ENCODE data around the gene CDC14A. TPM values are rescaled to one million over a fixed set of nuclear protein-coding genes. Genes with fewer than 3 reads are reported as not detected.

CDC14A gene
- total RNA-seq, 2 experiments from 2014 or later: 4.9 to 7.2 TPM

DNA sequence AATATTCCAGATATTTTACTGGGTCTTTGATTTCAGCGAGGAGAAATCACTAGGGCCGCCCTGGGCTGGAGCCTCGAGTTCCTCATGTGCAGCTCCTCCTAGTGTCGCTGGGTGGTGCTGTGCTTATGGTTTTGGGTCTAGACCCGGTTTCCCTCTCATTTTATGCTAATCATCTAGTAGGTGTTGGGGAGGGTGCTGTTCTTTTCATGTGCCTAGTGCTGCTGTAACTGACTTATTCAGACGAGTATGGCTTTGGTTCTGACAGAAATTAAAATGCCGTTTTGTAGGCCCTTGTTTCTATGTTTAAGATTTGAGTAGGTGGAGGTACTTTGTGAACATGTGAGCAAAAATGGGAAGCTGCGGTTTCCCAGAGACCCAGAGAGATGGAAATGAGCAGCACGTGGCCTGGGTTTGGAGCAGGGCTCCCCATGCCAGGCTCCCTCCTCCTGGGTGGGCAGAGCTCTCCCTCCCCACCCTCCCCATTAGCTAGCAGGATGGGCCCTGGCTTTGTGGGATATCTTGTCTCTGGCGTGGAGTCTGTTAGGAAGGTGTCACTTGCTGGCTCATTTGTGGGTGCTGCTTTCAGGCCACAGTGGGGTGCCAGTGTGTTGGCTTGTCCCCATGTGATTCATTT lies 111.6 kb downstream of the CDC14A start:
- BruUV-seq (replicated peaks): no TSS peak
- peak overlapping the region; percentile 92 for H2AFZ ChIP-seq (ENCODE audit: low read length)
- no peaks in the 10 kb centered on the region for H3K9me3 ChIP-seq (ENCODE audit: low read length)
- H3K9me2 ChIP-seq (ENCODE audit: insufficient read depth, low read length): no peaks in the 10 kb centered on the region
- intact Hi-C loops (cut with micrococcal nuclease; ENCODE audit: unreplicated experiment): loop anchor here (1.0 to 5.0 kb wide), 2 partner anchors 73 to 404 kb away; partner anchors contain the start of gene GPR88
- ChIA-PET CTCF (ENCODE audit: unreplicated experiment) (interaction anchor here (0.5 to 1.4 kb wide), 3 partner anchors 45 to 405 kb away, joined by 3 to 5 read pairs (median 4); no protein-coding TSS in a partner anchor), POLR2A (interaction anchor here (0.5 to 1.3 kb wide), 4 partner anchors 14 to 450 kb away, joined by 3 to 4 read pairs (median 4); no protein-coding TSS in a partner anchor)
- H4K20me1 ChIP-seq (ENCODE audit: insufficient read depth, low read length): no peaks in the 10 kb centered on the region
- peak; percentile 74 for DNase-seq (ENCODE audit: low spot score)
- H3K36me3 ChIP-seq (ENCODE audit: insufficient read depth, low read length): no peaks in the 10 kb centered on the region
- no peak overlapping the region for H3K27ac ChIP-seq (ENCODE audit: low read depth, low read length, poor library complexity, severe bottlenecking)
- peaks cover 8% of the 10 kb centered on the region for H3K4me1 ChIP-seq (ENCODE audit: insufficient read depth, low read length, poor library complexity, severe bottlenecking)
- H3K4me2 ChIP-seq (ENCODE audit: low read length): peak overlapping the region; percentile 44
- H3K4me3 ChIP-seq (ENCODE audit: low read depth, low read length, poor library complexity, severe bottlenecking): no peak overlapping the region
- H3K79me2 ChIP-seq (ENCODE audit: insufficient read depth, low read depth, low read length): no peaks in the 10 kb centered on the region
- no peak for TF ChIP-seq EZH2phosphoT487 (IDR thresholded peaks at IDR 0.05; ENCODE audit: borderline replicate concordance, low read depth, low read length)
- TF ChIP-seq, protein P1, sequence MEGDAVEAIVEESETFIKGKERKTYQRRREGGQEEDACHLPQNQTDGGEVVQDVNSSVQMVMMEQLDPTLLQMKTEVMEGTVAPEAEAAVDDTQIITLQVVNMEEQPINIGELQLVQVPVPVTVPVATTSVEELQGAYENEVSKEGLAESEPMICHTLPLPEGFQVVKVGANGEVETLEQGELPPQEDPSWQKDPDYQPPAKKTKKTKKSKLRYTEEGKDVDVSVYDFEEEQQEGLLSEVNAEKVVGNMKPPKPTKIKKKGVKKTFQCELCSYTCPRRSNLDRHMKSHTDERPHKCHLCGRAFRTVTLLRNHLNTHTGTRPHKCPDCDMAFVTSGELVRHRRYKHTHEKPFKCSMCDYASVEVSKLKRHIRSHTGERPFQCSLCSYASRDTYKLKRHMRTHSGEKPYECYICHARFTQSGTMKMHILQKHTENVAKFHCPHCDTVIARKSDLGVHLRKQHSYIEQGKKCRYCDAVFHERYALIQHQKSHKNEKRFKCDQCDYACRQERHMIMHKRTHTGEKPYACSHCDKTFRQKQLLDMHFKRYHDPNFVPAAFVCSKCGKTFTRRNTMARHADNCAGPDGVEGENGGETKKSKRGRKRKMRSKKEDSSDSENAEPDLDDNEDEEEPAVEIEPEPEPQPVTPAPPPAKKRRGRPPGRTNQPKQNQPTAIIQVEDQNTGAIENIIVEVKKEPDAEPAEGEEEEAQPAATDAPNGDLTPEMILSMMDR (conservative IDR thresholded peaks at IDR 0.05; ENCODE audit: low read length): peak; percentile 91

DNA sequence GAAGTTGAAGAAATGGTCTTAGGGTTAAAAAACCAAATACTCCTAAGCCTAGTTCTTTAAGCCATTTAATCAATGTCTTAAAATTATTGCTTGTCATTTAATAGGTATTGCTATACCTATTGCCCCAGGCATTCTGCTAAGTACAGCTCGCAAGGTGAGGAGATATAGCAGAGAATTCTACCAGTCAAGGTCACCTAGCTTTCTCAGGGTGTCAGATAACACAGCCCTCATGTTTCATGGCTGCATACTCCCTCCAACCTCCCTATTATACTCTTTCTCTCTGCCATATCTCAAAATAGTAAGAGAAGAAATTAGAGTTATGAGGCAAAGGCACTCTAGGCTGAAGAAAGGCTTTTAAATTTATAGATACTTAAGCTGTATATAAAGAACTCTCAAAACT lies 117.3 kb downstream of the CDC14A start:
- Histone ChIP-seq H3K36me3 (ENCODE audit: insufficient read depth, low read length) (no peaks in the 10 kb centered on the region), H3K9me2 (ENCODE audit: insufficient read depth, low read length) (no peaks in the 10 kb centered on the region), H4K20me1 (ENCODE audit: insufficient read depth, low read length) (no peaks in the 10 kb centered on the region), H3K79me2 (ENCODE audit: insufficient read depth, low read depth, low read length) (no peaks in the 10 kb centered on the region), H3K9me3 (ENCODE audit: low read length) (no peaks in the 10 kb centered on the region), H3K27ac (ENCODE audit: low read depth, low read length, poor library complexity, severe bottlenecking) (no peak overlapping the region), H3K4me3 (ENCODE audit: low read depth, low read length, poor library complexity, severe bottlenecking) (no peak overlapping the region), H3K4me2 (ENCODE audit: low read length) (no peak overlapping the region), H2AFZ (ENCODE audit: low read length) (no peak overlapping the region), H3K4me1 (ENCODE audit: insufficient read depth, low read length, poor library complexity, severe bottlenecking) (no peaks in the 10 kb centered on the region)
- TF ChIP-seq, protein P1 (conservative IDR thresholded peaks at IDR 0.05; ENCODE audit: low read length): no peak
- TF ChIP-seq EZH2phosphoT487 (IDR thresholded peaks at IDR 0.05; ENCODE audit: borderline replicate concordance, low read depth, low read length): no peak
- intact Hi-C loops (cut with micrococcal nuclease; ENCODE audit: unreplicated experiment): no loop called here
- POLR2A ChIA-PET: interaction anchor here (0.5 to 0.9 kb wide), 7 partner anchors 13 to 1105 kb away, joined by 3 to 4 read pairs (median 3); no protein-coding TSS in a partner anchor
- CTCF ChIA-PET (ENCODE audit: unreplicated experiment): no interaction called here
- BruUV-seq (replicated peaks): no TSS peak
- no peak for DNase-seq (ENCODE audit: low spot score)

DNA sequence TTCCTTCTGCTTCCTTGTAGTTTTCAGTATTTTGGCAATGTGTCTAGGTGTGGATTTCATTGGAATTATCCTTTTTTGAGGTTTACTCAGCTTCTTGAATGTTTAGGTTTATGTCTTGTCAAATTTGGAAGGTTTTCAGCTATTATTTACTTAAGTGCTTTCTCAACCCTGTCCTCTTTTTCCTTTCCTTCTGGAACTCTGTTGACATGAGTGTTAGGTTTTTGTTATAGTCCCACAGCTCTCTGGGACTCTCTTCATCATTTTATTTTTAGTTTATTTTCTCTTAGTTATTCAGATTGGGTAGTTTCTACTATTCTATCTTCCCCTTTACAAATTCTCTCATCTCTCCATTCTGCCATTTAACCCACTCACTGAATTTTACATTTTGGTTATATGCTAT lies 122.5 kb downstream of the CDC14A start:
- Histone ChIP-seq H3K36me3 (ENCODE audit: insufficient read depth, low read length) (no peaks in the 10 kb centered on the region), H4K20me1 (ENCODE audit: insufficient read depth, low read length) (no peaks in the 10 kb centered on the region), H3K9me2 (ENCODE audit: insufficient read depth, low read length) (no peaks in the 10 kb centered on the region), H3K9me3 (ENCODE audit: low read length) (no peaks in the 10 kb centered on the region), H3K27ac (ENCODE audit: low read depth, low read length, poor library complexity, severe bottlenecking) (no peak overlapping the region), H2AFZ (ENCODE audit: low read length) (no peak overlapping the region), H3K4me3 (ENCODE audit: low read depth, low read length, poor library complexity, severe bottlenecking) (no peak overlapping the region), H3K4me1 (ENCODE audit: insufficient read depth, low read length, poor library complexity, severe bottlenecking) (no peaks in the 10 kb centered on the region), H3K4me2 (ENCODE audit: low read length) (no peak overlapping the region), H3K79me2 (ENCODE audit: insufficient read depth, low read depth, low read length) (no peaks in the 10 kb centered on the region)
- POLR2A ChIA-PET: interaction anchor here (0.6 to 1.5 kb wide), 4 partner anchors 21 to 326 kb away, joined by 3 to 6 read pairs (median 3); no protein-coding TSS in a partner anchor
- BruUV-seq (replicated peaks): no TSS peak
- intact Hi-C loops (cut with micrococcal nuclease; ENCODE audit: unreplicated experiment): no loop called here
- TF ChIP-seq, protein P1 (conservative IDR thresholded peaks at IDR 0.05; ENCODE audit: low read length): no peak
- TF ChIP-seq EZH2phosphoT487 (IDR thresholded peaks at IDR 0.05; ENCODE audit: borderline replicate concordance, low read depth, low read length): no peak
- CTCF ChIA-PET (ENCODE audit: unreplicated experiment): interaction anchor here (0.5 kb wide), 1 partner anchor 16 kb away, joined by 3 read pairs; no protein-coding TSS in a partner anchor
- DNase-seq (ENCODE audit: low spot score): no peak
